K562 (cell line): ENCODE results near the gene TULP1. TPM values are rescaled to one million over a fixed set of nuclear protein-coding genes. Genes with fewer than 3 reads are reported as not detected.

Experiments used
- ARID4B ChIP-seq: sonication (generic); formaldehyde crosslinking; IDR thresholded peaks from 2 replicates; pipeline ENCODE4 v1.8.0; 2022; ENCODE audit warnings: mild to moderate bottlenecking, missing genetic modification reagents
- BRCA1 ChIP-seq, 2 experiments: fragments of 450-650 bp in 1 of 2; sonication (generic) in 1 of 2; formaldehyde crosslinking in 1 of 2; IDR thresholded peaks; 2 replicates each; pipeline versions ENCODE4 v1.5.0 to v1.6.1; 2017 to 2020; ENCODE audit warnings: mild to moderate bottlenecking in 1 of 2, missing genetic modification reagents in 1 of 2
- DDX20 ChIP-seq: fragments of 450-650 bp; IDR thresholded peaks from 2 replicates; pipeline ENCODE4 v1.6.1; 2016; ENCODE audit warnings: missing genetic modification characterization, low read depth, mild to moderate bottlenecking, missing compliant biosample characterization, moderate library complexity
- ELF1 ChIP-seq: fragments of 200-800 bp; sonication (Bioruptor generic); IDR thresholded peaks from 2 replicates; pipeline ENCODE4 v1.6.1; 2016; ENCODE audit warnings: missing genetic modification characterization, missing compliant biosample characterization
- ESRRA ChIP-seq: fragments of 450-650 bp; IDR thresholded peaks from 2 replicates; pipeline ENCODE4 v1.6.1; 2014; ENCODE audit warnings: low read depth, mild to moderate bottlenecking, moderate library complexity, borderline replicate concordance
- FOSL1 ChIP-seq: fragments of 200-800 bp; sonication (Bioruptor generic); conservative IDR thresholded peaks from 2 replicates; pipeline ENCODE4 v1.6.1; 2016; ENCODE audit warnings: missing genetic modification characterization, missing compliant biosample characterization
- FOXK1 ChIP-seq: sonication (generic); formaldehyde crosslinking; IDR thresholded peaks from 2 replicates; pipeline ENCODE4 v1.8.0; 2022; ENCODE audit warnings: missing genetic modification reagents, mild to moderate bottlenecking, borderline replicate concordance
- FOXK2 ChIP-seq, 2 experiments: fragments of 450-650 bp; IDR thresholded peaks in 1 of 2; conservative IDR thresholded peaks in 1 of 2; 2 replicates each; pipeline ENCODE4 v1.6.1; 2016; ENCODE audit warnings: low read depth in 2 of 2, mild to moderate bottlenecking in 1 of 2
- HDAC8 ChIP-seq: fragments of 450-650 bp; IDR thresholded peaks from 2 replicates; pipeline ENCODE4 v1.6.1; 2016; ENCODE audit warnings: mild to moderate bottlenecking, missing genetic modification characterization, moderate library complexity, missing compliant biosample characterization
- VEZF1 ChIP-seq: fragments of 200-800 bp; sonication (Bioruptor generic); IDR thresholded peaks from 2 replicates; pipeline ENCODE4 v1.6.1; 2017; ENCODE audit warnings: missing genetic modification characterization, missing compliant biosample characterization
- ZFX ChIP-seq: sonication (generic); formaldehyde crosslinking; IDR thresholded peaks from 2 replicates; pipeline ENCODE4 v1.8.0; 2022; ENCODE audit warnings: mild to moderate bottlenecking, missing genetic modification reagents, moderate library complexity
- ZNF778 ChIP-seq: fragments of 450-650 bp; formaldehyde crosslinking; IDR thresholded peaks from 2 replicates; pipeline ENCODE4 v1.4.0; 2020; ENCODE audit warnings: mild to moderate bottlenecking, moderate library complexity
- polyA plus RNA-seq, 8 experiments: library from polyadenylated mRNA; depleted of rRNA in 4 of 8; stranded (reverse) in 5 of 8; unstranded in 3 of 8; fragments of >200 nt; fragmentation: Nextera tagmentation in 2 of 8; fragmentation: Illumina TruSeq in 1 of 8; extraction: Ambion mirVana in 2 of 8; extraction: Trizol in 1 of 8; gene quantifications; 2 replicates each; pipeline versions ENCODE4 v1.2.1 to v1.2.3, GENCODE V29; 2011 to 2014; ENCODE audit warnings: inconsistent platforms in 1 of 8, missing spikeins in 1 of 8
- total RNA-seq, 7 experiments: library from RNA; depleted of rRNA in 6 of 7; stranded (reverse); fragments of >200 nt in 6 of 7; fragmentation: Illumina TruSeq in 2 of 7; extraction: Trizol in 2 of 7; gene quantifications; 2 replicates each; pipeline versions ENCODE4 v1.2.1 to v1.2.3, GENCODE V29; 2011 to 2021; ENCODE audit warnings: low replicate concordance in 1 of 7
- TF ChIP-seq, protein P1 (sequence below): fragments of 450-650 bp; IDR thresholded peaks from 2 replicates; pipeline ENCODE4 v1.6.1; 2016; ENCODE audit warnings: low read depth

Gene TULP1
- total and polyA plus RNA-seq, 9 of the 15 experiments (the other 6 are each of a cell fraction or from before 2014, with no cell fraction given) = 0.06 to 0.17 (median 0.09) TPM; not detected in 6

- TF ChIP-seq, protein P1, sequence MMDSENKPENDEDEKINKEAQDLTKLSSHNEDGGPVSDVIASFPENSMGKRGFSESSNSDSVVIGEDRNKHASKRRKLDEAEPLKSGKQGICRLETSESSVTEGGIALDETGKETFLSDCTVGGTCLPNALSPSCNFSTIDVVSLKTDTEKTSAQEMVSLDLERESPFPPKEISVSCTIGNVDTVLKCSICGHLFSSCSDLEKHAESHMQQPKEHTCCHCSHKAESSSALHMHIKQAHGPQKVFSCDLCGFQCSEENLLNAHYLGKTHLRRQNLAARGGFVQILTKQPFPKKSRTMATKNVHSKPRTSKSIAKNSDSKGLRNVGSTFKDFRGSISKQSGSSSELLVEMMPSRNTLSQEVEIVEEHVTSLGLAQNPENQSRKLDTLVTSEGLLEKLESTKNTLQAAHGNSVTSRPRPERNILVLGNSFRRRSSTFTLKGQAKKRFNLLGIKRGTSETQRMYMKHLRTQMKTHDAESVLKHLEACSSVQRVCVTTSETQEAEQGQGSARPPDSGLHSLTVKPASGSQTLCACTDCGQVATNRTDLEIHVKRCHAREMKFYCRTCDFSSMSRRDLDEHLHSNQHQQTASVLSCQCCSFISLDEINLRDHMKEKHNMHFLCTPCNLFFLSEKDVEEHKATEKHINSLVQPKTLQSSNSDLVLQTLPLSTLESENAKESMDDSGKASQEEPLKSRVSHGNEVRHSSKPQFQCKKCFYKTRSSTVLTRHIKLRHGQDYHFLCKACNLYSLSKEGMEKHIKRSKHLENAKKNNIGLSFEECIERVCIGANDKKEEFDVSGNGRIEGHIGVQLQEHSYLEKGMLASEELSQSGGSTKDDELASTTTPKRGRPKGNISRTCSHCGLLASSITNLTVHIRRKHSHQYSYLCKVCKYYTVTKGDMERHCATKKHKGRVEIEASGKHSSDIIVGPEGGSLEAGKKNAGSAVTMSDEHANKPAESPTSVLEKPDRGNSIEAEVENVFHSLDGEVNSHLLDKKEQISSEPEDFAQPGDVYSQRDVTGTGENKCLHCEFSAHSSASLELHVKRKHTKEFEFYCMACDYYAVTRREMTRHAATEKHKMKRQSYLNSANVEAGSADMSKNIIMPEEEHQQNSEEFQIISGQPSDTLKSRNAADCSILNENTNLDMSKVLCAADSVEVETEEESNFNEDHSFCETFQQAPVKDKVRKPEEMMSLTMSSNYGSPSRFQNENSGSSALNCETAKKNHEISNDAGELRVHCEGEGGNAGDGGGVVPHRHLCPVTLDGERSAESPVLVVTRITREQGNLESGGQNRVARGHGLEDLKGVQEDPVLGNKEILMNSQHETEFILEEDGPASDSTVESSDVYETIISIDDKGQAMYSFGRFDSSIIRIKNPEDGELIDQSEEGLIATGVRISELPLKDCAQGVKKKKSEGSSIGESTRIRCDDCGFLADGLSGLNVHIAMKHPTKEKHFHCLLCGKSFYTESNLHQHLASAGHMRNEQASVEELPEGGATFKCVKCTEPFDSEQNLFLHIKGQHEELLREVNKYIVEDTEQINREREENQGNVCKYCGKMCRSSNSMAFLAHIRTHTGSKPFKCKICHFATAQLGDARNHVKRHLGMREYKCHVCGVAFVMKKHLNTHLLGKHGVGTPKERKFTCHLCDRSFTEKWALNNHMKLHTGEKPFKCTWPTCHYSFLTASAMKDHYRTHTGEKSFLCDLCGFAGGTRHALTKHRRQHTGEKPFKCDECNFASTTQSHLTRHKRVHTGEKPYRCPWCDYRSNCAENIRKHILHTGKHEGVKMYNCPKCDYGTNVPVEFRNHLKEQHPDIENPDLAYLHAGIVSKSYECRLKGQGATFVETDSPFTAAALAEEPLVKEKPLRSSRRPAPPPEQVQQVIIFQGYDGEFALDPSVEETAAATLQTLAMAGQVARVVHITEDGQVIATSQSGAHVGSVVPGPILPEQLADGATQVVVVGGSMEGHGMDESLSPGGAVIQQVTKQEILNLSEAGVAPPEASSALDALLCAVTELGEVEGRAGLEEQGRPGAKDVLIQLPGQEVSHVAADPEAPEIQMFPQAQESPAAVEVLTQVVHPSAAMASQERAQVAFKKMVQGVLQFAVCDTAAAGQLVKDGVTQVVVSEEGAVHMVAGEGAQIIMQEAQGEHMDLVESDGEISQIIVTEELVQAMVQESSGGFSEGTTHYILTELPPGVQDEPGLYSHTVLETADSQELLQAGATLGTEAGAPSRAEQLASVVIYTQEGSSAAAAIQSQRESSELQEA = no peak
- TF ChIP-seq ARID4B (CRISPR knock-in tag) = 0 out of 2 replicates have a peak, but pooled peaks have one; percentile 6
- TF ChIP-seq DDX20 = no peak
- TF ChIP-seq FOXK2 (conservative IDR thresholded peaks at IDR 0.05 in 1 of 2, IDR thresholded peaks at IDR 0.05 in 1 of 2; ENCODE audit: low read depth in 2 of 2) = no peak; a peak in 2 of 4 replicates
- no peak for TF ChIP-seq ELF1 (tag)
- no peak for TF ChIP-seq ZFX (CRISPR knock-in tag)
- TF ChIP-seq BRCA1 (IDR thresholded peaks at IDR 0.05) = no peak
- TF ChIP-seq BRCA1 (CRISPR knock-in tag; IDR thresholded peaks at IDR 0.05) = 0 out of 2 replicates have a peak, but pooled peaks have one; percentile 64
- no peak for TF ChIP-seq ZNF778
- TF ChIP-seq FOXK1 = no peak
- TF ChIP-seq VEZF1 (CRISPR knock-in tag) = peak; percentile 26; the same call in 1 of the 2 replicates
- no peak for TF ChIP-seq FOSL1
- TF ChIP-seq ESRRA = no peak
- no peak for TF ChIP-seq HDAC8 (tag)
Measured at GRCh38 chr6:35449287-35449881, 63.3 kb downstream of the TULP1 start (continued).
